Stimulated activated CD8-positive, alpha-beta memory T cell treated with anti-CD3 and anti-CD28 coated beads, Interleukin-2, amount 100 ng/mL, for 48 hours (primary cell): ENCODE measurements around the gene CDCA8.
"Not testable (repeated sequence)": the region's sequence is repeated elsewhere in the genome, so short reads cannot be mapped to it uniquely, and the experiment has no call there.

ENCODE experiments used
- DNase-seq, 2 donors: peaks; one replicate each; pipeline ENCODE4 v3.0.0-alpha.2; 2020; ENCODE audit warnings: low read depth in 2 of 2

CDCA8 gene

DNA sequence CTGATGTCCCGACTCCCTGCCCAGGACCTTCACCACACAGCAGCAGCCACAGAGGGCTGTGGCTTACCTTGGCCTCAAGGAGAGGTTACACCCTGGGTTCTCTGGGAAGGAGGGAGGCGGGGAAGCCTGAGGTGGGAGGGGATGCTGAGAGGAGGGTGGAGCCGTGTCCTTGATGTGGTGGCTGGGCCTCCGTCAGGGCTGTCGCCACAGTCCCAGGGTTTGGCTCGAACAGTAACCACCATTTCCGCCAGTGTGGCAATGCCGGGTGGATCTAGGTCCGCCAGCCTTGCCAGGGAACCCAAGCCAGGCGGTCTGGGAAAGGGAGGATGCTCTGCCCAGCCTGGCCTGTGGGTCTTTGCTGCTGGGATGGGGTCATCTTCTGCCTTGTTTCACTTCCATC, 18.4 kb upstream of the CDCA8 start:
- DNase-seq = peak in 1 of 2 donors; percentile 52

DNA sequence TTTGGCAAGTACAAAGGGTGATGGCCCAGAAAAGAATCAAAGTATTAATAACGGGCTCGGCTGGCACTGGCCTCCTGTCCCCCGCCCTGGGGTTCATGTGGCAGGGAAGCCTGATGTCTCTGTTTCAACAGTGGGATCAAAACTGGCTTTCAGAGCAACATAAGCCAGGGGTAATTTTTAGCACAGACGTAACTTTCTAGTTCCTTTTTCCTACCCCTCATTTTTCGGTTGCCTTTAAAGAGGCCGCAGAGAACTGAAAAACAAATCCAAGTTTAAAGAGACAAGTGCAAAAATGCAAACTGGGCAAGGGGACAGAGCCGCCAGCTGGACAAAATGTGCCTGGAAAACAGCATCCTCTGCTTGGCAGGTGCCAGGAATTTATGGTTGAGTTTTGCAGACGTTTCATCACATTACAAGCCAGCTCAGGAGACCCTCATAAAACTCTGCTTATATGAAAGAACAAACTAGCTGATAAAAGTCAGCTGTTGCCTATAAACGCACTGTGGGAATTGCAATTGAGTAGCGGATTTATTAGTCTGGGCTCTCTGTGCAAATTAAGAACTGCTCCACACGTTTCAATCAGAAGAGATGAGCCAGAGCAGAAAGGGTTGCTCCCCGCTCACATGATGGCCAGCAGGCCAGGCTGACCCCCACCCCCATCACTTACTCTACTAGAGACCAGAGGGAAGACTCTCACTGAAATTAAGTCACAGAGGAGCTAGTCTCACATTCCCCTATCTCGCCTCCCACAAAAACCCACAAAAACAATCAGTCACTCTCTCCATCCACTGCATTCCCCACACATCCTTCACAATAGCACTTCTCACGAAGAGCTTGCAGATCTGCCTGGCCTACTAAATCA, 15.8 kb upstream of the CDCA8 start:
- DNase-seq = no peak

DNA sequence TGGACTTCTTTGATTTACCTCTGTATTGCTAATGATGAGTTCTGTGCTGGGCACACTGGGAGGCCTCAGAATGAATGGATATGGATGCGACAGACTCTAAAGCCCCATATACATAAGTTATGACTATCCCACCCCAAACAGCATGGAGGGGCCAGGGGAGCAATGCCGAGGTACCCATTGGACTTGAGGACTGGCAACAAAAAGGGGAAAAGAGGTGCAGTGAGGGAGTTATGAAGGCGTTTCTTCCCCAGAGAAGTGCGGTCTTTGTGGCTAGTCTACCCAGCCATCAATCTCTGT, 15.2 kb upstream of the CDCA8 start:
- no peak for DNase-seq

DNA sequence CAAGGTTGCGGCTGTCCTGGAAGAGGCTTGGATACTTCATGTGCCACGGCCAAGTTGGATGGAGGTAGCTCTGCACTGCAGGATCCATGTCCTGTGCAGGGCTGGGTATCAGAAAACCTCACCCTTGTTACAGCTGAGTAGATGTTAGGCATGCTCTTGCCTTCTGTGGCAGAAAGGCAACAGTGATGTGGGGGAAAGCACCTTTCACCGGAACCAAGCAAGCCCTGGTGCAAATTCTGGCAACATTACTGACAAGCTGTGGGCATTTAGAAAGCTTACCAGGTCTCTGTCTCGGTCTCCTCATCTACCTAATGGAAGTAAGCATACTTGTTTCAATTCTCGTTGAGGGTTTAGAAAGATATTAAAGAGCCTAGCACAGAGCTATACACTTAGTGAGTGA, 14.5 kb upstream of the CDCA8 start:
- DNase-seq = no peak

DNA sequence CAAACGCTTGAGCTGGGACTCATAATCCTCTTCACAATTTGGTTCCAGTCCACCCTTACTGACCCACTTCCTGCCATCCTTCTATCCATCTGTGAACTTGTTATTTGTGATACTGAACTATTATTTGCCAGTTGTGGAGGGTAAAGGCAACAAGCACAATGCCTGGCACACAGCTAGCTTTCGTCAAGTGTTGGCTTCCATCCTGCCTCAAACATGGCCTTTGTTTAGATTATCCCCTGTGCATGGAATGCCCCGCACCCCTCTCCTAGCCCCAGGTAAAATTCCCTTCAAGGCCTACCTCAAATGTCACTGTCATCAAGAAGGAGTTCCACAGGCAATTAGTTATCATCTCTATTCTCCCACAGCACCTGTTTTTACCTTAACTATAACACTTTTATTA, 11.4 kb upstream of the CDCA8 start:
- no peak for DNase-seq

DNA sequence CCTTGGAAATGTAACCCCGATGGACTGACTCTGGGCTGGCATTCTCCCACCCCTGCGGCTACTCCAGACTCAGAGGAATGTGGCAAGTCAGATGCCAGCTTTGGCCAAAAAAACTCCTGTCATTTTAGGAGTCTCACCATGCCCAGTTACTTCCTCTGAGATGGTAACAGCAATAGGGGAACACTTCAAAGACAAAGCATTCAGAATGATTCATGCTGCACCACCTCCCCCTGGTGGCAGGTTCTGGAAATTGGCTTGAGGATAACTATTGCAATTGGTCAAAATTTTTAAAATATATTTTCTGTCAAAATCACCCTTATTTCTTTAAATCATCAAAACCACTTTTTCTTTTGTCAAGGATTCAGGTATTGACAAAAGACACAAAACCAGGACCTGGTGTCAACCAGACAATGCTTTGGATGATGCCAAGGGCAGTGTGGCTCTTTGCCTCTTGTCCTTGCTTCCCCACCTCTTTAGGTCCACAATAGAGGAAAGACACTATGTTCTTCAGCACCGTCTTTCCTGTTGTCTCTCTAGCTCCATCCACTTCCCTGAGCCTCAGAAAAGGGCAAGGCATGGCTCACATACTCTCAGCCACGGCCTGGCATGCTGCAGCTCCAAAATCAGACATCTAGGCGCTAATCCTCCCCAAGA, 9.9 kb upstream of the CDCA8 start:
- peak; percentile 60 to 72 for DNase-seq

DNA sequence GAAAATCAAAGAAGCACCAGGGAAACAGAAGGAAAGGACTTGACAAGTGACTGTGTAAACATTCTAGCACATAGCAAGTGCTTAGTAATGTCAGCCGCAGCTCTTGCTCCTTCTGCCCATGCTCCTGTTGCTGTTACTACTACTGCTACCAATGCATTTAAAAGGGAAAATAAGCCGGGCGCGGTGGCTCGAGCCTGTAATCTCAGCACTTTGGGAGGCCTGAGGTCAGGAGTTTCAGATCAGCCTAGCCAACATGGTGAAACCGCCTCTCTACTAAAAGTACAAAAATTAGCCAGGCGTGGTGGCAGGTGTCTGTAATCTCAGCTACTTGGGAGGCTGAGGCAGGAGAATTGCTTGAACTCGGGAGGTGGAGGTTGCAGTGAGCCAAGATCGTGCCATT, 8.1 kb upstream of the CDCA8 start:
- DNase-seq = not testable (repeated sequence)

DNA sequence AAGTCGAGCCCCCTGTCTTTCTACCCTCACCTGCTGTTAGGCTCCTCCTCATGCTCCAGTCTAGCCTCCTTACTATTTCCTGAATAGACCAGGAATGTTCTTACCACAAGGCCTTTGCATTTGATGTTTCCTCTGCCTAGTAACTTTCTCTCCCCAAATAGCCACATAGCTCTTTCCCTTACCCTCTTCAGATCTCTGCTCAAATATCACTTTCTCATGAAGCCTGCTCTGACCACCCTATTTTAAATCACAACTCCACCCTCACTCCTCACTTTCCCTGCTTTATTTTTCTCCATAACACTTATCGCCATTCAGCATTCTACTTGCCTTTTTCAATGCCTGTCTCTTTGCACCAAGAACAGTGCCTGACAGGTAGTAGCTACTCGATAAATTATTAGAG, 6.6 kb upstream of the CDCA8 start:
- DNase-seq = no peak

DNA sequence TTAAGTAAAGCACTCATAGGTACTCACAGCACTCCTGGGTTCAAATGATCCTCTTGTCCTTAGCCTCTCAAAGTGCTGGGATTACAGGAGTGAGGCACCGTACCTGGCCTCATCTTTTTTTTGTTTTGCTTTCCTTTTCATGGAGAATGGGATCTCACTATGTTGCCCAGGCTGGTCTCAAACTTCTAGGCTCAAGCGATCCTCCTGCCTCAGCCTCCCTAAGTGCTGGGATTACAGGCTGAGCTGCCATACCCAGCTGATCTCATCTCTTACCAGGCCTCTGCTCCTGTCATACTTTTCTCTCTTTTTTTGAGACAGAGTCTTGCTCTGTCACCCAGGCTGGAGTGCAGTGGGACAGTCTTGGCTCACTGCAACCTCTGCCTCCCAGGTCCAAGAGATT, 4.6 kb upstream of the CDCA8 start:
- not testable (repeated sequence) for DNase-seq

DNA sequence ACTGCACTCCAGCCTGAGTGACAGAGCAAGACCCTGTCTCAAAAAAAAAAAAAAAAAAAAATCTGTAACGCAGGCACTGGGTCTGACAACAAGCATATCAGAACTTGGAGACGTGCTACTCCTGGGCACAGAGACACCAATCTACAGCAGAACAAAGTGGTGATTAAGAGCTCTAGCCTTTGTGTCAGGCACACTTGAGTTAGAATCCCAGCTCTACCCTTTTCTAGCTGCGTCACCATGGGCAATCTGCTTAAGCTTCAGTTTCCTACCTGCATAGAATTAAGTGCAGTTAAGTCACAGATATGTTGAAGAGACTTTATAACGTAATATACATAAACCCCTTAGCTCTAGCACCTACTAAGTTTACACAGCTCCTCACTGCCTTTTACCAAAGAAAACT, 3.4 kb upstream of the CDCA8 start:
- DNase-seq = no peak

DNA sequence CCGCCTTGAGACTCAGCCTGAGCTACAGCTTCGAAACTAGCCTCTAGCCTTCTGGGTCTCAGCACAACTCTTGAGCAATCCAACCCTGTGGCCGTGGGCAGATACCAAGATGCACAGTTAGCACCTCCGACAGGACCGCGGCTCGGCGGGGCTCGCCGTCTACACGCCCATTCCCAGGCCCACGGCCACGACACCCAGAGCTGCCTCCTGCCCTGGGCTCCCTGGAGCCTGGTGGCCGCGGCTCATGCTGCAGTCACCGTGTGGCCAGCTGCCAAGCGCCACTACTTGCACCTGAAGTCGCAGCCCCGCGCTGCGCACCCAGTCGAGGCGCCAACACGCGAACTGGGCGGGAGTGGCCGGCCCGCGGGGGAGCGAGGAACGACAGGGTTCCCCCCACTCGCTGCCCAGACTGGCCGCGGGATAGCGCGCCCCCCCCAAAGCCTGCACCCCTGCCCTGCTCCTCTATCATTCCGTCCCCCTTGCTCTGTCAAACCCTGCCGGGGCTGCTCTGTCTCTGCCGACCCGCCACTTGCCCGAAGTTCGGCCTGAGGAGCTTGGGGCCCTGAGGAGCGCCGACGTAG, 729 bp upstream of the CDCA8 start:
- DNase-seq = peak in 1 of 2 donors; percentile 8

DNA sequence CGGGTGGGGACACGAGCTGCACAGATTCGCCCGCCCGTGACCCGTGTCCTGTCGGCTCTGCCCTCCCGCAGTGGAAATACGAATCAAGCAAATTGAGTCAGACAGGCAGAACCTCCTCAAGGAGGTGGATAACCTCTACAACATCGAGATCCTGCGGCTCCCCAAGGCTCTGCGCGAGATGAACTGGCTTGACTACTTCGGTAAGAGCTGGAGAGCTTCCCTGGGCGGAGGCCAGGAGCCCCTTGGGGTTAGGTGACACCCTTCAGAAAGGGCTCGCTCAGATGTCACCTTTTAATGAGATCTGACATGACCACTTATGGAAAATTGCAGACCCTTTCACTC, 489 bp downstream of the CDCA8 start:
- DNase-seq = no peak

DNA sequence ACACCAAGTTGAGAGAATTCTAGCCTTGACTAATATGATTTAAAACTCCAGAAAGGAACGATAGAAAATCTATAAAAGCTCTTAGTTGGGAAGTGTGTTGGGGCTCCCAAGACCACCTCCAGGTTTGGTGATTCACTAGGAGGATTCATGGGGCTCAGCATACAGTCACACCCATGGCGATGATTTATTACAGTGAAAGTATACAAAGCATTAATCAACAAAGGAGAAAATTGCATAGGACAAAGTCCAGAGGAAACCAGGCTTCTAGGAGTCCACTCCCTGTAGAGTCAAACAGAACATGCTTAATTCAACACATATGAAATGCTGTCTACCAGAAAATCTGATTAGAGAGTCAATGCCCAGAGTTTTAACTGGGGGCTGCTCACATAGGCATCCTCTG, 4.8 kb downstream of the CDCA8 start:
- no peak for DNase-seq

DNA sequence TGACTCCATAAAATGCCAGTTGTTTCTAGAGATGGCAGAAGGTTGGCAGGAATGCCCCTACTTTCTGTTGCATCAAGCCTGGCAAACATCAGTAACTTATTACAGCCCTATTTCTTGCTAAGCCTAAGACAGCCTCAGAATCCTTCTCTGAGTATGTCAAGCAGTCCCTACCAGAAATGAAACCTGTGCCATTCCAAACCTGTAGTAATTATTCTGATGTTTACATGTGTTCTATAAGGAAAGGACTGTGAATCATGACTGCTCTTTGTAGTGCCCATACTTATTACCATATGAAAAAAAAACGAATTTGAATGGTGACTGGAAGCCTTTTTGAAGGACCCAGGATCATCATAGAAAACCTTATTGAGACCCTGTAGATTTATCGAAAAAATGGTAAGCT, 5.4 kb downstream of the CDCA8 start:
- no peak for DNase-seq

DNA sequence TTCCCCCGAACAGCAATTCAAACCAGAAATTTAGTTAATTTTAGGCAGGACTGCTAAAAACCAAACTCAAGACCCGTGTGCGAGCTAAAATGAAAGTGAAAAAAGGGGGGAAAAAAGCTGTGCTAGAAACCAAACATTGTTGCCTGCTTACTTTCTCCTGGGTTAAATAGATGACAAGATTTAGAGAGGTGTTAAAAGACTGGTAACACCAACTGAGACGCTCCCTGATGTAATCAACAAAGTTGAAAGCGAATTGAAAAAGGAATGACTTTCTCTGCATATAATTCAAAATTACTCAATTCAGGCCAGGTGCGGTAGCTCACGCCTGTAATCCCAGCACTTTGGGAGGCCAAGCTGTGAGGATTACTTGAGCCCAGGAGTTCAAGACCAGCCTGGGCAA, 6.8 kb downstream of the CDCA8 start:
- DNase-seq = no peak

DNA sequence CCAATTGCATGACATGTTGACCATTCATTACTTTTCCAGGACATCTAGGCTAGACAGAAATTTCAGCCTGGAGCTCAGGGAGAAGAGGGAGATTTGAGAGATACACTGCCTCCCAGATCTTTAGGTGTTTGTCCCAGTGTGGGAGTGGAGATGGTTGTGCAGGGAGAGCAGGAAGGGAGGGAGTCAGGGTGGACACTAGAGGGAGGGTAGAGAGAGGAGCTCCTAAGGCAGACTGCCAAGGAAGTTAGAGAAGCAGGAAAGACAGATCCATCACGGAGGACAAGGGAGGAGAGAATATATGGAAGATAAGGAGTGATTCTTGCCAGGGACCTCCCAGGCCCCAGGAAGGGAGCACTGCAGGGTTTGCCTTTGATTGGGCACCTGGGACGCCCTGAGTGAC, 8.7 kb downstream of the CDCA8 start:
- no peak for DNase-seq

DNA sequence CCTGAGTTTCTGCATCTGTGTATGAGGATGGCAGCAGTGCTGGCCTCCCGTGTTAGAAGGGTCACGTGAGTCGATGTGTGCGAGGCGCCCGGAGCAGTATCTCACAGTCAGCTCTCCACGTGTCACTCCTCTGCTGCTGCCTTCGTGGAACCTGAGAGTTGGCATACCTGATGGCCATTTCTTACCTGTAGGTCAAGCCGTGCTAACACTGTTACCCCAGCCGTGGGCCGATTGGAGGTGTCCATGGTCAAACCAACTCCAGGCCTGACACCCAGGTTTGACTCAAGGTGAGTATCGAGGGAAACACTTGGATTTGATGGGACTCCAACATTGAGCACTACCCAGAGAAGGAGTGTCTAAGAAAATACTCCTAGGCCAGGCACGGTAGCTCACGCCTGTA, 10.7 kb downstream of the CDCA8 start:
- no peak for DNase-seq

DNA sequence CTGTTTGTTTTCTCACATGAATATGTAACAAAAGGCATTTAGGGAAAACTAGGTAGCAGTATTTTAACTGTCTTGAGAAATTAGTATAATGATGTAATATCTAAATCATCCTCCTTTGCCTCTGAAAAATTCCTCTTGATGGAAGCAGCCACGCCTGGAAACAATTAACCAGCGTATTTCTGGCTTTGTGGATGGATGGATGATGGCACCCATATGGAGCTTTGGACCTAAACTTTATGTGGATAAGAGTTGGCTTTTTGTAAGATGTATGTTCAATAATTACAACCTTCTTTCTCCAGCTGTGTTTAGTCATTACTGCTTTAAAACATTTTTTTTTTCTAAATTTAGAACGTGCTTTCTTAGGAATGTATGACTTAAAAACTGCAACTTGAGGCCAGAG, 12.7 kb downstream of the CDCA8 start:
- DNase-seq = no peak

DNA sequence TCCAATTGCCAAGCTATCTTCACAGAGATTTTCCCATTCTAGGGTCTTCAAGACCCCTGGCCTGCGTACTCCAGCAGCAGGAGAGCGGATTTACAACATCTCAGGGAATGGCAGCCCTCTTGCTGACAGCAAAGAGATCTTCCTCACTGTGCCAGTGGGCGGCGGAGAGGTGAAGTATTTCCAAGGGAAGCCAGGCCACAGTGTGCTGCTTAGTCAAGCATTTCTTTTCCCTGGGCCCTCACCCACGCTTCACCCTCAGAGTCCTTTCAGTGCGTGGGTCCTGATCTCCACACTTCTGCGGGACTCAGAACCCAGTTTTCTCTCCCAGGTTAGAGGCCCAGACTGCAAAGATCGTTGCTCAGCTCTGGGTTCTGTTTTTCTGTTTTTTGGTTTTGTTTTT, 13.1 kb downstream of the CDCA8 start:
- no peak for DNase-seq

DNA sequence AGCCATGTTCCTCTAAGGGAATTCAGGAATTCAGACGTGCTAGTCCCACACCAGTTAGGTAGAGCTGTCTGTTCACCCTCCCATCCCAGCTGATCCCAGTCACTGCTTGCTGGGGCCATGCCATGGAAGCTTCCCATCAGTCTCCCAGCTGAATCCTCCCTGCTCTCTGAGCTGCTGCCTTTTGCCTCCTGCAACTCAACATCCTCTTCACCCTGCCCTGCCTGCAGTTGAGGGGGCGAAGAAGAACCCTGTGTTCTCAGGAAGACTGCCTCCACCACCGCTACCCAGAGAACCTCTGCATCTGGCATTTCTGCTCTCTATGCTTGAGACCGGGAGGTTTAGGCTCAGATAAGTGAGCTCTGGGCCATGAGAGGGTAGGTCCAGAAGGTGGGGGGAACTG, 16.2 kb downstream of the CDCA8 start:
- DNase-seq = no peak

DNA sequence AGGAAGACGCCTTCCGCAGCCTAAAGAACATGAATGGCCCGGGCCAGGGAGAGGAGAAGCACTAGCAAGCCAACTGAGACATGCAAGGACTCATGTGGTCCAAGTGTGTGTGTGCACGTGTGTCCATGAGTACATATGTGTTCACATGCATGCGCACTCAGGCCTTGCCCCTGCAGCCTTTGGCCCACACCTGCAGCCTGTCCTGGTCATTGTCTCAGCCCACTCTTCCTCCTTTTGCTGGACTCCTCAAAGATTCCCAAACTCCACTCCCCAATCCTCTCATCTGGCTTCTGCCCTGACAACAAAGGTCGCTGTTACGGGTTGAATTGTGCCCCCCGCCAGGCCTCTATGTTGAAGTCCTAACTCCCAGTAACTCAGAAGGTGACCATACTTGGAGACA, 21.9 kb downstream of the CDCA8 start:
- DNase-seq = no peak

DNA sequence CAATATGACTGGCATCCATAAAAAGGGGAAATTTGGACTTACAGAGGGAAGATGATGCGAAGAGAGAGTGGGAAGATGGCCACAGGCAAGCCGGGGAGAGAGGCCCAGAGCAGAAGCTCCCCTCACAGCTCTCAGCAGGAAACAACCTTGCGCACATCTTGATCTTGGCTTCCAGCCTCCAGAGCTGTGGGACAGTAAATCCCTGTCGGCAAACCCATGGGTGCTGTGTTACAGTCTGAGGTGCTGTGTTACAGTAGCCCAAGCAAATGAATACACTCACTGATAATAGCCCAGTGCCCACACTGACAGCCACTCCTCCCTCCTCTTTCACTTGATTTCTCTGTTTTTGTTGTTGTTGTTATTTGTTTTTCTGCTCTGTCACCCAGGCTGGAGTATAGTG, 22.4 kb downstream of the CDCA8 start:
- no peak for DNase-seq

DNA sequence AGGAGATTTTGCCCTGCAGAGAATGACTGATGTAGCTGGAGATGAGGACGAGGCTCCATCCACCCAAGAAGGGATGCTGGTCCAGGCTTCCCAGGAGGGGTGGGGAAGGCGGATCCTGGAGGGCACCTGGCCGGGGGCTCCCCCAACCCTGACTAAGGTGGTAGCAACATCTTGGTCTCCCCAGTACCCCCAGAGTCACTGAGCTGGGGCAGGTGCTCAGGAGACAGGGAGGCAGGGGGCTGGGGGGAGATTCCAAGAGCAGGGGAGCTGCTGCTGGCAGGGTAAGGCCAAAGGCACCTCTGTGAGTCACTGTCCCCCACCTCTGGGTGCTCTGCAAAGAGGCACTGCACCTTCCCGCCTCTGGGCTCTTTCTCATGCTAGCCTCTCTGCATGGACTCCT, 24.0 kb downstream of the CDCA8 start:
- no peak for DNase-seq

DNA sequence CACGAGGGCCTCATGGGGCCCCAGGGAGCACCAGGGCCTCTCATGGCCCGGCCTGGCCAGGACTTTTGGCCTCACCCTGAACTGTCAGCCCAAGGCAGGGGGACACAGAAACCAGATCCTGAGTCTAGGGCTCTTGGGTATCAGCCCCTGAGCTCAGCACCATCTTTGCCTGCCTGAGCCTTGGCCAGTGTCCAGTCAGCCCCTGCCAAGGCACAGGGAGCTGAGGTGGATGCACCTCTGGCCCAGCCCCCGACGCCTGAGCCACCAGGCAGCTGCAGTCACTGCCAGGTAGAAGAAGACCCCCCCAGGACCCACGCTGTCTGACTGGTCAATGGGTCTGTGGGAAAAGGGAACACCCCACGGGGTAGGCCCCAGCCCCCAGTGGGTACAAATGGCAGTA, 25.3 kb downstream of the CDCA8 start:
- DNase-seq = no peak
